Mucosa of gallbladder (tissue), 1 donor: Measurements from ENCODE around the gene C6. TPM values are rescaled to one million over a fixed set of nuclear protein-coding genes. Genes with fewer than 3 reads are reported as not detected.

Experiments
- DNase-seq: peaks from one replicate; pipeline ENCODE4 v3.0.0-alpha.2; 2020; ENCODE audit warnings: low spot score
- total RNA-seq: library from RNA; stranded (reverse); gene quantifications from one replicate; pipeline ENCODE4 v1.2.1, GENCODE V29; 2021
- donor health status: DM: no; HTN: no; CAD: no.

Gene C6
- total RNA-seq, 1 donor from 2014 or later = 41.8 TPM

GRCh38 chr5:41122459-41122858 is 90.9 kb downstream of the C6 start:
- DNase-seq = no peak

GRCh38 chr5:41120600-41120999 is 92.7 kb downstream of the C6 start:
- no peak for DNase-seq

- no peak for DNase-seq
These were observed 95.2 kb downstream of the C6 start for GRCh38 chr5:41118177-41118576.

- no peak for DNase-seq
These were observed 98.1 kb downstream of the C6 start for GRCh38 chr5:41115281-41115680.

GRCh38 chr5:41112486-41113455 is 100.6 kb downstream of the C6 start:
- no peak for DNase-seq

GRCh38 chr5:41109186-41109585 is 104.1 kb downstream of the C6 start:
- DNase-seq = no peak

GRCh38 chr5:41102341-41102740 is 111.0 kb downstream of the C6 start:
- DNase-seq = no peak

- no peak for DNase-seq
These were observed 115.7 kb downstream of the C6 start for GRCh38 chr5:41097642-41098041.

- DNase-seq = no peak
These were observed 117.8 kb downstream of the C6 start for GRCh38 chr5:41095324-41096101.

GRCh38 chr5:41094871-41095270 is 118.5 kb downstream of the C6 start:
- DNase-seq = no peak

GRCh38 chr5:41093803-41094202 is 119.5 kb downstream of the C6 start:
- no peak for DNase-seq

Other genes starting within 250 kb of the C6 start
- not detected for gene MROH2B, start 142.2 kb downstream of the C6 start, total RNA-seq